HCT116 (cell line): ENCODE data around the gene THAP3.

Source experiments
- CEBPB ChIP-seq: IDR thresholded peaks from 2 replicates; pipeline ENCODE4 v1.6.1; 2012; ENCODE audit warnings: low read depth
- EGR1 ChIP-seq: IDR thresholded peaks from 2 replicates; pipeline ENCODE4 v1.6.1; 2012; ENCODE audit warnings: low read depth
- EZH2 ChIP-seq: fragments of 200-600 bp; sonication (generic); IDR thresholded peaks from 2 replicates; pipeline ENCODE4 v1.6.1; 2017; ENCODE audit warnings: antibody characterized with exemption, mixed run types
- EZH2phosphoT487 ChIP-seq: fragments of 200-600 bp; IDR thresholded peaks from 2 replicates; pipeline ENCODE4 v1.6.1; 2018; ENCODE audit warnings: antibody characterized with exemption, borderline replicate concordance
- JUND ChIP-seq: IDR thresholded peaks from 2 replicates; pipeline ENCODE4 v1.6.1; 2012
- POLR2A ChIP-seq: IDR thresholded peaks from 2 replicates; pipeline ENCODE4 v1.7.0; 2011; ENCODE audit warnings: borderline replicate concordance; ENCODE audit not compliant: insufficient read depth, insufficient read length; ENCODE audit errors: extremely low read depth
- POLR2AphosphoS5 ChIP-seq: IDR thresholded peaks from 2 replicates; pipeline ENCODE4 v1.6.1; 2011; ENCODE audit warnings: mild to moderate bottlenecking, low read depth, low read length, moderate library complexity
- RAD21 ChIP-seq: IDR thresholded peaks from 2 replicates; pipeline ENCODE4 v1.6.1; 2012; ENCODE audit warnings: low read depth, mild to moderate bottlenecking
- SIN3A ChIP-seq: IDR thresholded peaks from 2 replicates; pipeline ENCODE4 v1.6.1; 2012; ENCODE audit warnings: low read depth
- TCF7L2 ChIP-seq: IDR thresholded peaks from 2 replicates; pipeline ENCODE4 v1.7.0; 2011; ENCODE audit warnings: borderline replicate concordance, inconsistent platforms; ENCODE audit not compliant: insufficient read depth, insufficient read length; ENCODE audit errors: extremely low read depth
- TF ChIP-seq, protein P1 (sequence below), 3 experiments: fragments of 200-600 bp in 1 of 3; sonication (generic) in 1 of 3; IDR thresholded peaks in 2 of 3; conservative IDR thresholded peaks in 1 of 3; 2 replicates each; pipeline ENCODE4 v1.5.1; 2012 to 2017; ENCODE audit warnings: low read depth in 2 of 3, low read length in 2 of 3, antibody characterized with exemption in 1 of 3, borderline replicate concordance in 1 of 3, control low read depth in 1 of 3, mild to moderate bottlenecking in 1 of 3, mixed read lengths in 1 of 3, mixed run types in 1 of 3, moderate library complexity in 1 of 3; ENCODE audit not compliant: insufficient read depth in 1 of 3

DNA sequence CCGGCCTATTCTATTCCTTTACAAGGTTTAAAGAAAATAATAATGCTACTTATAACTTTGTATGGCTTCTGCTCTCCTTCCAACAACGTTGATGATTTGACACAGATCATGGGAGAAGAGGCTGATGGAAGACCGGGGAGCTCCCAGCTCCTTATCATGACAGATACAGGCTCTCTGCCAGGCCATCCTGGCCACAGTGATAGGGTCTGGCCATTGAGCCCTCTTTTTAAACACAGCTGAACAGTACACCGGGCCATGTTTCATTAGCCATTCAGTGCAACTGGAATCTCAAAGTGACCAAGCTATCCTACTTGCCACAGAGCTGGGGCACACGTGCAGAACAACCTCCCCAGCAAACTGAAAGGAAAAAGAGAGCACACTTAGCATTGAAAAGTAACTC is 42.0 kb downstream of the THAP3 start:
- no peak for TF ChIP-seq EGR1
- TF ChIP-seq, protein P1, sequence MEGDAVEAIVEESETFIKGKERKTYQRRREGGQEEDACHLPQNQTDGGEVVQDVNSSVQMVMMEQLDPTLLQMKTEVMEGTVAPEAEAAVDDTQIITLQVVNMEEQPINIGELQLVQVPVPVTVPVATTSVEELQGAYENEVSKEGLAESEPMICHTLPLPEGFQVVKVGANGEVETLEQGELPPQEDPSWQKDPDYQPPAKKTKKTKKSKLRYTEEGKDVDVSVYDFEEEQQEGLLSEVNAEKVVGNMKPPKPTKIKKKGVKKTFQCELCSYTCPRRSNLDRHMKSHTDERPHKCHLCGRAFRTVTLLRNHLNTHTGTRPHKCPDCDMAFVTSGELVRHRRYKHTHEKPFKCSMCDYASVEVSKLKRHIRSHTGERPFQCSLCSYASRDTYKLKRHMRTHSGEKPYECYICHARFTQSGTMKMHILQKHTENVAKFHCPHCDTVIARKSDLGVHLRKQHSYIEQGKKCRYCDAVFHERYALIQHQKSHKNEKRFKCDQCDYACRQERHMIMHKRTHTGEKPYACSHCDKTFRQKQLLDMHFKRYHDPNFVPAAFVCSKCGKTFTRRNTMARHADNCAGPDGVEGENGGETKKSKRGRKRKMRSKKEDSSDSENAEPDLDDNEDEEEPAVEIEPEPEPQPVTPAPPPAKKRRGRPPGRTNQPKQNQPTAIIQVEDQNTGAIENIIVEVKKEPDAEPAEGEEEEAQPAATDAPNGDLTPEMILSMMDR (IDR thresholded peaks at IDR 0.05 in 2 of 3, conservative IDR thresholded peaks at IDR 0.05 in 1 of 3; ENCODE audit: borderline replicate concordance in 1 of 3, insufficient read depth in 1 of 3, low read depth in 2 of 3, low read length in 2 of 3) = no peak
- no peak for TF ChIP-seq EZH2
- no peak for TF ChIP-seq POLR2A
- TF ChIP-seq EZH2phosphoT487 = no peak
- TF ChIP-seq CEBPB = no peak
- TF ChIP-seq POLR2AphosphoS5 = no peak
- no peak for TF ChIP-seq TCF7L2
- TF ChIP-seq SIN3A = no peak
- TF ChIP-seq RAD21 = no peak
- TF ChIP-seq JUND = no peak
